ENCODE data around the gene C1orf35. TPM values are rescaled to one million over a fixed set of nuclear protein-coding genes. Genes with fewer than 3 reads are reported as not detected.

C1orf35 gene
- total RNA-seq, 1 experiment from 2014 or later = 31.0 TPM

GRCh38 chr1:228095938-228096337 is 7.2 kb downstream of the C1orf35 start:
- H3K23ac ChIP-seq (ENCODE audit: insufficient read length, low read depth, low read length) = no peak overlapping the region
- TF ChIP-seq CTCF (conservative IDR thresholded peaks at IDR 0.05) = no peak
- no peak overlapping the region for H3K9ac ChIP-seq (ENCODE audit: extremely low read depth, insufficient read length, low read length)
- no peak overlapping the region for H3K4ac ChIP-seq (ENCODE audit: low read depth, low read length)
- no peaks in the 10 kb centered on the region for H3K27me3 ChIP-seq (ENCODE audit: insufficient read depth, low read length)
- H3K23me2 ChIP-seq (ENCODE audit: insufficient read length, low read depth, low read length, poor library complexity, severe bottlenecking) = no peaks in the 10 kb centered on the region
- H2BK5ac ChIP-seq (ENCODE audit: insufficient read length, low read length) = no peak overlapping the region
- no peak overlapping the region for H4K5ac ChIP-seq (ENCODE audit: insufficient read length, low read depth, low read length)
- no peak overlapping the region for H3K4me2 ChIP-seq (ENCODE audit: insufficient read depth, insufficient read length, low read length)
- no peaks in the 10 kb centered on the region for H3K9me3 ChIP-seq (ENCODE audit: control insufficient read depth, low read depth, low read length)
- Mint-ChIP-seq H3K4me1 (peaks cover 4 to 12% of the 10 kb centered on the region in 2 experiments; a peak in 3 of 4 replicates), H3K27me3 (ENCODE audit: low read depth) (no peaks in the 10 kb centered on the region), H3K4me3 (no peak overlapping the region), H3K36me3 (ENCODE audit: insufficient read depth in 1 of 3, low read depth in 3 of 3) (peaks cover 45 to 72% (median 60%) of the 10 kb centered on the region in 3 experiments), H3K9me3 (peaks cover 8 to 11% of the 10 kb centered on the region in 2 experiments), H3K27ac (peak overlapping the region in 1 of 3 experiments; percentile 53; a peak in 1 of 7 replicates)
- no peak overlapping the region for H2BK12ac ChIP-seq (ENCODE audit: insufficient read length, low read depth, low read length)
- H3T11ph ChIP-seq (ENCODE audit: low read length) = no peak overlapping the region
- H2BK15ac ChIP-seq (ENCODE audit: low read depth, low read length) = no peak overlapping the region
- peak; percentile 20 for DNase-seq
- no peak overlapping the region for H2AFZ ChIP-seq (ENCODE audit: low read length)
- H3K18ac ChIP-seq (ENCODE audit: insufficient read length, low read depth, low read length) = no peak overlapping the region
- peaks cover 10% of the 10 kb centered on the region for H3K79me1 ChIP-seq (ENCODE audit: insufficient read depth, low read depth, low read length, poor library complexity, severe bottlenecking)
- H2BK120ac ChIP-seq (ENCODE audit: low read depth, low read length, poor library complexity, severe bottlenecking) = no peak overlapping the region
- H4K8ac ChIP-seq (replicated peaks; ENCODE audit: insufficient read length, low read depth, low read length) = no peak overlapping the region
- H2BK20ac ChIP-seq (ENCODE audit: low read depth, low read length, poor library complexity, severe bottlenecking) = no peak overlapping the region
- H3K27ac ChIP-seq (ENCODE audit: insufficient read length, low read depth, low read length) = no peak overlapping the region
- H3K4me1 ChIP-seq (ENCODE audit: insufficient read depth, low read length) = no peaks in the 10 kb centered on the region
- no peak overlapping the region for H3K56ac ChIP-seq (ENCODE audit: insufficient read length, low read depth, low read length)
- H3K14ac ChIP-seq (ENCODE audit: insufficient read depth, low read length) = no peak overlapping the region
- H3K79me2 ChIP-seq (ENCODE audit: insufficient read depth, low read length) = peaks cover 48% of the 10 kb centered on the region
- H2AK5ac ChIP-seq (ENCODE audit: insufficient read length, low read length) = no peak overlapping the region
- H4K91ac ChIP-seq (ENCODE audit: insufficient read length, low read depth, low read length) = no peak overlapping the region
- no CpG with 5 or more reads among the region's 8 CpGs for WGBS (ENCODE audit: extremely low coverage, insufficient read length, low lambda C conversion rate)
- H4K20me1 ChIP-seq (ENCODE audit: control insufficient read depth, insufficient read depth, insufficient read length) = peaks cover 2% of the 10 kb centered on the region
